Skeletal muscle tissue (tissue), 4 donors: ENCODE results near the gene RGL4. TPM values are rescaled to one million over a fixed set of nuclear protein-coding genes. Genes with fewer than 3 reads are reported as not detected.

Source experiments
- H3K27ac ChIP-seq: one replicate; pipeline ENCODE4 v1.7.0; 2013; ENCODE audit warnings: mild to moderate bottlenecking, low read depth, low read length, inconsistent platforms
- H3K27me3 ChIP-seq, 3 donors: one replicate each; pipeline ENCODE4 v1.7.0; 2013; ENCODE audit warnings: low read length in 3 of 3; ENCODE audit not compliant: control insufficient read depth in 3 of 3, insufficient read depth in 3 of 3
- H3K36me3 ChIP-seq, 3 donors: one replicate each; pipeline ENCODE4 v1.7.0; 2013; ENCODE audit warnings: low read length in 3 of 3; ENCODE audit not compliant: control insufficient read depth in 3 of 3, insufficient read depth in 3 of 3
- H3K4me1 ChIP-seq, 3 donors: one replicate each; pipeline ENCODE4 v1.7.0; 2013; ENCODE audit warnings: low read length in 3 of 3, mild to moderate bottlenecking in 3 of 3; ENCODE audit not compliant: control insufficient read depth in 3 of 3, insufficient read depth in 3 of 3
- H3K4me3 ChIP-seq, 3 donors: one replicate each; pipeline ENCODE4 v1.7.0; 2013; ENCODE audit warnings: low read length in 3 of 3
- H3K9ac ChIP-seq, 3 donors: one replicate each; pipeline ENCODE4 v1.7.0; 2013; ENCODE audit warnings: low read length in 3 of 3, mild to moderate bottlenecking in 3 of 3, moderate library complexity in 2 of 3, low read depth in 1 of 3
- H3K9me3 ChIP-seq, 3 donors: one replicate each; pipeline ENCODE4 v1.7.0; 2013; ENCODE audit warnings: low read length in 3 of 3; ENCODE audit not compliant: control insufficient read depth in 3 of 3
- total RNA-seq: library from RNA; depleted of rRNA; stranded (reverse); fragments of >200 nt; gene quantifications from one replicate; pipeline ENCODE4 v1.2.3, GENCODE V29; 2014
- donor health status: Osteomylitis.

The RGL4 gene
- total RNA-seq, 1 donor from 2014 or later = 0.52 TPM

- Histone ChIP-seq H3K4me3 (no peak overlapping the region), H3K27ac (no peak overlapping the region), H3K9me3 (no peaks in the 10 kb centered on the region), H3K4me1 (peaks cover 2 to 14% (median 7%) of the 10 kb centered on the region in 3 donors), H3K27me3 (no peaks in the 10 kb centered on the region), H3K36me3 (peaks cover 35 to 53% (median 48%) of the 10 kb centered on the region in 3 donors), H3K9ac (no peak overlapping the region)
Observed at GRCh38 chr22:23712256-23712655, 21.4 kb downstream of the RGL4 start.

GRCh38 chr22:23713696-23714595 is 23.1 kb downstream of the RGL4 start:
- H3K27ac ChIP-seq = no peak overlapping the region
- no peaks in the 10 kb centered on the region for H3K9me3 ChIP-seq
- peaks cover 6 to 19% (median 10%) of the 10 kb centered on the region in 3 donors for H3K4me1 ChIP-seq
- H3K36me3 ChIP-seq = peaks cover 27 to 44% (median 39%) of the 10 kb centered on the region in 3 donors
- H3K9ac ChIP-seq = no peak overlapping the region
- no peak overlapping the region for H3K4me3 ChIP-seq
- no peaks in the 10 kb centered on the region for H3K27me3 ChIP-seq

- no peaks in the 10 kb centered on the region for H3K9me3 ChIP-seq
- H3K27me3 ChIP-seq = no peaks in the 10 kb centered on the region
- peak overlapping the region in 1 of 3 donors; percentile 33 for H3K9ac ChIP-seq
- peaks cover 6 to 19% (median 10%) of the 10 kb centered on the region in 3 donors for H3K4me1 ChIP-seq
- H3K27ac ChIP-seq = no peak overlapping the region
- H3K4me3 ChIP-seq = no peak overlapping the region
- H3K36me3 ChIP-seq = peaks cover 19 to 35% (median 29%) of the 10 kb centered on the region in 3 donors
Observed at GRCh38 chr22:23714596-23715578, 24.1 kb downstream of the RGL4 start.

GRCh38 chr22:23715806-23716375 is 25.1 kb downstream of the RGL4 start:
- Histone ChIP-seq H3K36me3 (peaks cover 17 to 25% (median 22%) of the 10 kb centered on the region in 3 donors), H3K9me3 (no peaks in the 10 kb centered on the region), H3K9ac (no peak overlapping the region), H3K4me1 (peaks cover 6 to 19% (median 10%) of the 10 kb centered on the region in 3 donors), H3K27me3 (no peaks in the 10 kb centered on the region), H3K27ac (no peak overlapping the region), H3K4me3 (peak overlapping the region in 2 of 3 donors; percentile 97 to 98)

GRCh38 chr22:23716811-23717801 is 26.3 kb downstream of the RGL4 start:
- Histone ChIP-seq H3K27ac (peak overlapping the region; percentile 70), H3K27me3 (no peaks in the 10 kb centered on the region), H3K4me3 (peak overlapping the region; percentile 82 to 98 (median 97)), H3K4me1 (peaks cover 6 to 19% (median 10%) of the 10 kb centered on the region in 3 donors), H3K36me3 (peaks cover 12 to 16% (median 12%) of the 10 kb centered on the region in 3 donors), H3K9ac (peak overlapping the region; percentile 84 to 89 (median 89)), H3K9me3 (no peaks in the 10 kb centered on the region)

GRCh38 chr22:23718371-23719165 is 27.8 kb downstream of the RGL4 start:
- no peaks in the 10 kb centered on the region for H3K9me3 ChIP-seq
- no peak overlapping the region for H3K9ac ChIP-seq
- H3K4me3 ChIP-seq = no peak overlapping the region
- peaks cover 6 to 10% (median 9%) of the 10 kb centered on the region in 3 donors for H3K36me3 ChIP-seq
- no peaks in the 10 kb centered on the region for H3K27me3 ChIP-seq
- H3K27ac ChIP-seq = no peak overlapping the region
- H3K4me1 ChIP-seq = peaks cover 6 to 19% (median 10%) of the 10 kb centered on the region in 3 donors

- H3K36me3 ChIP-seq = no peaks in the 10 kb centered on the region
- no peak overlapping the region for H3K9ac ChIP-seq
- H3K4me3 ChIP-seq = no peak overlapping the region
- H3K9me3 ChIP-seq = no peaks in the 10 kb centered on the region
- peaks cover 6 to 13% (median 10%) of the 10 kb centered on the region in 3 donors for H3K4me1 ChIP-seq
- no peaks in the 10 kb centered on the region for H3K27me3 ChIP-seq
- H3K27ac ChIP-seq = no peak overlapping the region
Observed at GRCh38 chr22:23720855-23721254, 30.0 kb downstream of the RGL4 start.

GRCh38 chr22:23722160-23722559 is 31.3 kb downstream of the RGL4 start:
- Histone ChIP-seq H3K9me3 (no peaks in the 10 kb centered on the region), H3K27ac (no peak overlapping the region), H3K4me1 (peaks cover 3 to 6% (median 3%) of the 10 kb centered on the region in 3 donors), H3K27me3 (no peaks in the 10 kb centered on the region), H3K4me3 (no peak overlapping the region), H3K9ac (no peak overlapping the region), H3K36me3 (no peaks in the 10 kb centered on the region)
